ENCODE data around the gene STK33. TPM values are rescaled to one million over a fixed set of nuclear protein-coding genes. Genes with fewer than 3 reads are reported as not detected.
"Not testable (repeated sequence)": the region's sequence is repeated elsewhere in the genome, so short reads cannot be mapped to it uniquely, and the experiment has no call there.

STK33 gene
- total RNA-seq, 2 experiments from 2014 or later = 0.55 to 1.4 TPM

DNA sequence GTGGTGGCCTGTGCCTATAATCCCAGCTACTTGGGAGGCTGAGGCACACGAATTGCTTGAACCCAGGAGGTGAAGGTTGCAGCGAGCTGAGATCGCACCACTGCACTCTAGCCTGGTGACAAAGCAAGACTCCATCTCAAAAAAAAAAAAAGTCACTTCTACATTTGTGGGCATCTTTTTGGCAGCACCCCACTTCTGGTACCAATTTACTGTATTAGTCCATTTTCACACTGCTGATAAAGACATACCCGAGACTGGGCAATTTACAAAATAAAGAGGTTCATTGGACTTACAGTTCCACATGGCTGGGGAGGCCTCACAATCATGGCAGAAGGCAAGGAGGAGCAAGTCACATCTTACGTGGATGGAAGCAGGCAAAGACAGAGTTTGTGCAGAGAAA lies 126.2 kb downstream of the STK33 start:
- H3K9me3 Mint-ChIP-seq (ENCODE audit: low read depth) = peaks cover 13% of the 10 kb centered on the region
- H3K36me3 Mint-ChIP-seq (ENCODE audit: low read depth); H3K4me3 Mint-ChIP-seq; H3K27me3 Mint-ChIP-seq; ATAC-seq; DNase-seq; POLR2A ChIA-PET; H3K27ac Mint-ChIP-seq; H3K4me1 Mint-ChIP-seq; intact Hi-C loops (cut with DNase I, micrococcal nuclease); CTCF ChIA-PET: not testable (repeated sequence)

DNA sequence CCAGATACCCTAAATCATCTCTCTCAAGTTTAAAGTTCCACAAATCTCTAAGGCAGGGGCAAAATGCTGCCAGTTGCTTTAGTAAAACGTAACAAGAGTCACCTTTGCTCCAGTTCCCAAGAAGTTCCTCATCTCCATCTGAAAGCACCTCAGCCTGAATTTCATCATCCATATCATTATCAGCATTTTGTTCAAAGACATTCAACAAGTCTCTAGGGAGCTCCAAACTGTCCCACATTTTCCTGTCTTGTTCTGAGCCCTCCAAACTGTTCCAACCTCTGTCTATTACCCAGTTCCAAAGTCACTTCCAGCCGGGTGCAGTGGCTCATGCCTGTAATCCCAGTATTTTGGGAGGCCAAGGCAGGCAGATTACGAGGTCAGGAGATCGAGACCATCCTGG lies 126.7 kb downstream of the STK33 start:
- H3K36me3 Mint-ChIP-seq (ENCODE audit: low read depth); intact Hi-C loops (cut with DNase I, micrococcal nuclease); H3K4me1 Mint-ChIP-seq; H3K27ac Mint-ChIP-seq; H3K27me3 Mint-ChIP-seq; POLR2A ChIA-PET; CTCF ChIA-PET; H3K4me3 Mint-ChIP-seq; DNase-seq; ATAC-seq: not testable (repeated sequence)
- H3K9me3 Mint-ChIP-seq (ENCODE audit: low read depth) = peaks cover 13% of the 10 kb centered on the region

DNA sequence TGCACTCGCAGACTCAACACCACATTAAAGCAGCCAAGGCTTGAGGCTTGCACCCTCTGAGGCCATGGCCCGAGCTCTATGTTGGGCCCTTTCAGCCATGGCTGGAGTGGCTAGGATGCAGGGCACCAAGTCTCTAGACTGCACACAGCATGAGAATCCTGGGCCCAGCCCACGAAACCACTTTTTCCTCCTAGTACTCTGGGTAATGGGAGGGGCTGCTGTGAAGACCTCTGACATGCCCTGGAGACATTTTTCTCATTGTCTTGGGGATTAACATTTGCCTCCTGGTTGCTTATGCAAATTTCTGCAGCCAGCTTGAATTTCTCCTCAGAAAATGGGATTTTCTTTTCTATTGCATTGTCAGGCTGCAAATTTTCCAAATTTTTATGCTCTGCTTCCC lies 127.1 kb downstream of the STK33 start:
- ATAC-seq; H3K4me3 Mint-ChIP-seq; H3K27ac Mint-ChIP-seq; CTCF ChIA-PET; intact Hi-C loops (cut with DNase I, micrococcal nuclease); POLR2A ChIA-PET; DNase-seq; H3K36me3 Mint-ChIP-seq (ENCODE audit: low read depth); H3K27me3 Mint-ChIP-seq; H3K4me1 Mint-ChIP-seq: not testable (repeated sequence)
- peaks cover 13% of the 10 kb centered on the region for H3K9me3 Mint-ChIP-seq (ENCODE audit: low read depth)

DNA sequence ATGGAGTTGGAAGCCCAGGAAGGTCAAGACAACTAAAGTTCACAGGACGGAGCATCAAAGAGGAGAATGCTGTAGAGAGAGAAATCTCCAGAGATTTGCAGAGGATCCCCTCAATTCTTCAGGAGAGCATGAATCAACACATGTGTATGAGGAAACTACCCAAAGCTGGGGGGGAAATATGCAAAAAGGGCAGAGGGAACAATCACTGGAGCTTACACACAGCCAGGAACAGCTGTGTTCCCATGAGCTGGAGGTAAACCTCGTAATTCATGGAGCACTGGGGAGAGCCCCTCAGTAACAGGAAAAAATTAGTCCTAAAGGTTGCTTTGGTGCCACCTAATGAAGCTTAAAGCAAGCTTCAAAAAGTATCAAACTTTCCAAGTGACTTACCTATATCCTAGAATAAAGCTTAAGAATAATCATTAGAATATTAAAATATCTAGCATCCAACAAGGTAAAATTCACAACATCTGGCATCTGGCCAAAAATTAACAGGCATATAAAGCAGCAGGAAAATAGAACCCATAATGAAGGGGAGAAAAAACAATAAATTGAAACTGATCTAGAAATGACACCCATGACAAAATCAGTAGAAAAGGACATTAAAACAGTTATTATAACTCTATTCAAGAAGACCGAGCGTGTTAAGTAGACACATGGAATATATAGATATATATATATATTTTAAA lies 134.2 kb downstream of the STK33 start:
- ChIA-PET CTCF (no interaction called here), POLR2A (no interaction called here)
- Mint-ChIP-seq H3K4me3 (no peak overlapping the region), H3K9me3 (ENCODE audit: low read depth) (no peaks in the 10 kb centered on the region), H3K27me3 (peaks cover 9% of the 10 kb centered on the region), H3K4me1 (no peaks in the 10 kb centered on the region), H3K36me3 (ENCODE audit: low read depth) (no peaks in the 10 kb centered on the region), H3K27ac (no peak overlapping the region)
- no peak for DNase-seq
- ATAC-seq = no peak
- intact Hi-C loops (cut with DNase I, micrococcal nuclease) = no loop called here

DNA sequence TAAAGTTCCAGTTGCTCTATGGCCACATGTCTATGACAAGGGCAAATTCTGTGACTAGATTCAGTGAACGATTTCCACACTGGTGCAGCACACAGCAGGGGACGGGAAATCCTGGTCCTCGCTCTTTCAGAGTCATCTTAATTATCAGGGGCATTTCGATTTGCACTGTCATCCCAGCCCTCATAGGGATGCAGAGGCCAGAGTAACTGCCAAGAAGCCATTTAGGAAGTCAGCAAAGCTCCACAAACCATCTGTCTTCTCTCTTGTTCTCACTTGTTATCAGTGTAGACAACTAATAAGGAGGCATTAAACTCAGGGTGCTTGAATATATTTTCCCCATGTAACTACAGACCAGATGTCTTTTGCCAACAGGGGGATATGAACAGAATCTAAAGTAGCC lies 151.7 kb downstream of the STK33 start:
- H3K9me3 Mint-ChIP-seq (ENCODE audit: low read depth) = no peaks in the 10 kb centered on the region
- intact Hi-C loops (cut with DNase I, micrococcal nuclease) = no loop called here
- no peak overlapping the region for H3K27ac Mint-ChIP-seq

DNA sequence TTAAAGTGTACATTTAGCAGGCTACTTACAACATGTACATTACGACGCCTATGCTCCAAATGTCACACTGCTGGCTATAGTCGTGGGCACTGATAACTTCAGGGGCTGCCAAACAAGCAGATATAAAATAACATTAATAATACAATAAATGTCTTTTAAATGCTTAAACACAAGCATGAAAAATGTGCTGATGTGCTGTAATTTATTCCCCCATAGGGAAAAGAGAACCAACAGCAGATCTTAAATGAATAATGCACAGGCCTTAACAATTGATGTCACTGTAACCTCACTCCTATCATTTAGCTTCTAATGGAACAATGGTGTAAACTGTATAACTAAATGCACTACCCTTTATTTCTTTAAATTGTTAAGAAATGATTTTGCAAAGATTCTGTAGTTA lies 153.4 kb downstream of the STK33 start:
- Mint-ChIP-seq H3K27ac (no peak overlapping the region), H3K4me3 (no peak overlapping the region), H3K36me3 (ENCODE audit: low read depth) (no peaks in the 10 kb centered on the region), H3K9me3 (ENCODE audit: low read depth) (no peaks in the 10 kb centered on the region), H3K27me3 (peaks cover 4% of the 10 kb centered on the region), H3K4me1 (no peaks in the 10 kb centered on the region)
- ChIA-PET POLR2A (no interaction called here), CTCF (no interaction called here)
- ATAC-seq (no peak), DNase-seq (no peak)
- intact Hi-C loops (cut with DNase I, micrococcal nuclease) = no loop called here

More for the DNA sequence above, 151.7 kb downstream of the STK33 start:
- H3K4me1 Mint-ChIP-seq = no peaks in the 10 kb centered on the region
- ATAC-seq (no peak), DNase-seq (no peak)
- ChIA-PET CTCF (no interaction called here), POLR2A (no interaction called here)
- H3K27me3 Mint-ChIP-seq = peaks cover 6% of the 10 kb centered on the region
- no peaks in the 10 kb centered on the region for H3K36me3 Mint-ChIP-seq (ENCODE audit: low read depth)
- no peak overlapping the region for H3K4me3 Mint-ChIP-seq

DNA sequence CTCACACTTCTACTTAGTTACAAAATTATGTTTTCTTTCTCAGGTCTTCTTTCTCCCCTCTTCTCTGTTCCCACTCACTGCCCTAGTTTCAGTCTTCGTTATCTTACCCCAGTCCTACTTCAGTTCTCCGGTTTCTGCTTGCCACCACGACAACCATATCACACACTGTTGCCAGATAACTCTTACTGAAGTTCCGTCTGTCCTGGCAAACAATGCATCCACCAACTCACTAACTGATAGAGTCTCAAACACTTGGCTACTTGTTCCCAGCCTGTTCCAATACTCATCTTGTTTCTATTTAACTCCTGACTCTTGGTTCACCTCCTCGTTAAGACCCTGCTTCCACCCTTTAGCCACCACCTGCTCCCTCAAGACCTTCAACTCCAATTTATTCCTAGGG lies 164.5 kb downstream of the STK33 start:
- ChIA-PET POLR2A (no interaction called here), CTCF (interaction anchor here (1.5 kb wide), 1 partner anchor 138 kb away, joined by 3 read pairs; no protein-coding TSS in a partner anchor)
- H3K4me1 Mint-ChIP-seq = no peaks in the 10 kb centered on the region
- intact Hi-C loops (cut with DNase I, micrococcal nuclease) = no loop called here
- no peaks in the 10 kb centered on the region for H3K36me3 Mint-ChIP-seq (ENCODE audit: low read depth)
- H3K27ac Mint-ChIP-seq = no peak overlapping the region
- H3K4me3 Mint-ChIP-seq = no peak overlapping the region
- DNase-seq (no peak), ATAC-seq (no peak)
- peaks cover 5% of the 10 kb centered on the region for H3K27me3 Mint-ChIP-seq
- H3K9me3 Mint-ChIP-seq (ENCODE audit: low read depth) = no peaks in the 10 kb centered on the region

DNA sequence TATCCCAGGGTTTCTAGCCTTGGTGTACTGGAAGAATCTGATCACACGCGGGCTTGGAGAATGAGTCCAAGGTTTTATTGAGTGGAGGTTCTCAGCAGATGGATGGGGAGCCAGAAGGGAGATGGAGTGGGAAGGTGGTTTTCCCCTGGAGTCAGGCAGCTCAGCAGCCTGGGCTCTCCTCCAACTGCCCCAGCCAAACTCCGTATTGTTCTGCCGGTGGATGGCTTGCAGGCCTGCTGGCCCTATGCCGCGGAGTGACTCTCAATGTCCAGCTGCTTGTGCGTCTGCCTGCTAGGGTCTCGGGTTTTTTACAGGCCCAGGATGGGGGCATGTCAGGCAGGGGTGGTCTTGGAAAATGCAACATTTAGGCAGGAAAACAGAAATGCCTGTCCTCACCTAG lies 168.0 kb downstream of the STK33 start:
- Mint-ChIP-seq H3K4me1 (no peaks in the 10 kb centered on the region), H3K27me3 (peaks cover 5% of the 10 kb centered on the region), H3K36me3 (ENCODE audit: low read depth) (no peaks in the 10 kb centered on the region), H3K9me3 (ENCODE audit: low read depth) (no peaks in the 10 kb centered on the region), H3K4me3 (no peak overlapping the region), H3K27ac (no peak overlapping the region)
- DNase-seq (no peak), ATAC-seq (no peak)
- ChIA-PET POLR2A (no interaction called here), CTCF (no interaction called here)
- intact Hi-C loops (cut with DNase I, micrococcal nuclease) = no loop called here

DNA sequence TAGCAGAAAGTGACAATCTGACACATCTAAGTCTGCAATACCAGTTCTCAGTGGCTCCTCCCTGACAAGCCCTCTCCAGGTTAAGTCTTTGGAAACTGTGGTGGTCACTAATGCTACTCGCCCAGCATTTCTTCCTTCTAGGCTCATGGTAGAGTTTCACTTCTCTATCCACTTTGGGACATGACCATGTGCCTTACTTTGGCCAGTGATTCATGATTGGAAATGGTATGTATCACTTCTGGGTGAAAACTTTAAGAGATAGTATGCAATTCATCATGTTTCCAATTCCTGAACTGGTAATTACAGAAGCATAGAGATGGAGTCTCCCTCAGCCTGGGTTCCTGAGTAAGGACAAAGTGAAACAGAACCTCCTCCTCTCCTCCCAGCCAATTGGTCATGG lies 178.8 kb downstream of the STK33 start:
- no peaks in the 10 kb centered on the region for H3K4me1 Mint-ChIP-seq
- CTCF ChIA-PET = no interaction called here
- H3K9me3 Mint-ChIP-seq (ENCODE audit: low read depth) = no peaks in the 10 kb centered on the region

DNA sequence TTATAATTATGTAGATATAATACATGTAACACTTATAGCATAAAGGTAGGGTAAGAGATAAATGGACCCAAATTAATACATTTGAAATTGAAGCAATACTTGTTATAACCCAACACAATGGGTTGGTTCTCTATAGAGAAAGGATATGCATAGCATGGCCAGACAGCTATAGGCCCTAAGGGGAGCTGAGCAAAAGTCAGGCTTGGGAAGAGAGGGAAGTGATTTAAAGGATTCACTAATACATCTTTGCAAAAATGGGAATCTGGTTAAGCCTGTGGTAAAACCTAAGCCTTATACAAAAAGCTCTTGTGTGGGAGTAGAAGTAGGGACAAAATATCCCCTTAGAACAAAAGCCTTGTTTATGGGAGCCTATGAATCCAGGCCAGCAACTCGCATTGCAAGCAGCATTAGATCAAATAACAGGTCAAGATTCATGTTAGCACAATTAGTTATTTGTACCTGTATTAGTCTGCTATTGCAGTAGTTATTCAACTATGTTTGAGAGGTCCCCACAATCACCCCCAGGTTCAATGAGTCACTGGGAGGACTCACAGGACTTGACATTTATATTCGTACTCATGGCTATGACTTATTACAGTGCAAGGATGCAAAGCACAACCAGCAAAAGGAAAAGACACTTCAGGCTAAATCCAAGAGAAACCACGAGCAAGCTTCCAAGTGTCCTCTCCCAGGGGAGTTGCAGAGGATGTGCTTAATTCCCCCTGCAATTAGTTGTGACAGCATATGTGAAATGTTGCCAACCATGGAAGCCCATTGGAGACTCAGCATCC lies 185.7 kb downstream of the STK33 start:
- Mint-ChIP-seq H3K27me3 (peaks cover 3% of the 10 kb centered on the region), H3K4me3 (no peak overlapping the region), H3K9me3 (ENCODE audit: low read depth) (no peaks in the 10 kb centered on the region), H3K36me3 (ENCODE audit: low read depth) (no peaks in the 10 kb centered on the region), H3K27ac (no peak overlapping the region), H3K4me1 (no peaks in the 10 kb centered on the region)
- intact Hi-C loops (cut with DNase I, micrococcal nuclease) = no loop called here
- CTCF ChIA-PET = no interaction called here
- no peak for DNase-seq
- ATAC-seq = no peak
- POLR2A ChIA-PET = no interaction called here

More for the DNA sequence above, 178.8 kb downstream of the STK33 start:
- Mint-ChIP-seq H3K27me3 (peaks cover 2% of the 10 kb centered on the region), H3K27ac (no peak overlapping the region), H3K4me3 (no peak overlapping the region), H3K36me3 (ENCODE audit: low read depth) (no peaks in the 10 kb centered on the region)
- ATAC-seq (no peak), DNase-seq (no peak)
- intact Hi-C loops (cut with DNase I, micrococcal nuclease) = no loop called here
- POLR2A ChIA-PET = no interaction called here

DNA sequence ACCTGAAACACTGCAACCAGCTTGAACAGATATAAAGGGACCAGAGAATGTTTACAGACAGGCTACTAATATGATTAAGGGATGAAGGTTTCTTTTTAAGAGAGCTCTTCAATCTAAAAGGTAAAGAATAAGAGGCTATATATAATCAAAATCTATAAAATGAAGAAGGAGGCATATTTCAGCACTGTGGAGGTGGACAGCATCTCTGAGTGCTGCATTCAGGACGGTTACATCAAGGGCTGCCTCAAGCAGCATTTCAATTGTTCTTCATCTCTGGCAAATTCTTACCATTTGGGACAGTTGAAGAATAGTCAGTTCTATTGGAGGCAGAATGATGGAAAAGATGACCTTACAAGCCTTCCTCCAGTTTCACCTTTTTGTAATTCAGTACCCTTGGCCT lies 190.7 kb downstream of the STK33 start:
- CTCF ChIA-PET = no interaction called here
- no peak overlapping the region for H3K27ac Mint-ChIP-seq
- H3K36me3 Mint-ChIP-seq (ENCODE audit: low read depth) = no peaks in the 10 kb centered on the region
- intact Hi-C loops (cut with DNase I, micrococcal nuclease) = no loop called here
- no peaks in the 10 kb centered on the region for H3K9me3 Mint-ChIP-seq (ENCODE audit: low read depth)
- POLR2A ChIA-PET = no interaction called here
- H3K4me1 Mint-ChIP-seq = no peaks in the 10 kb centered on the region
- no peak overlapping the region for H3K4me3 Mint-ChIP-seq
- peaks cover 9% of the 10 kb centered on the region for H3K27me3 Mint-ChIP-seq
- DNase-seq (no peak), ATAC-seq (no peak)

DNA sequence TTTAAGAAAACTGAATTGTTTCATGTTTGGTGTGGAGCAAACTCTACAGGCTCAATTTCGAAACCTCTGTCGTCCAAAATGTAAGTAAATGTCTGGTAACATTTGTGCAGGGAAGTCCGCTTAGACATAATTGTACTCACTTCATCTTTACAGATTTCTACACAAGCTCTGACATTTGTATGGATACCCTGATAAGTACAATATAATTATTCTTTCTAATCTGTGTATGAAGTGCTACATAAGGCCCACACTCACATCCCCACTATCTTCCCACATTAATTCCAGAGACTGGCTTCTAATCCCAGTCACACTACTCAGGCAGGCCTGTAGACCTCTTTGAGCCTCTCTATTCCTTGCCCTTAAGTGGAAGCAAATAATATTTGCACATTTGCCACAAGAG lies 201.1 kb downstream of the STK33 start:
- no peak for DNase-seq
- POLR2A ChIA-PET = no interaction called here
- Mint-ChIP-seq H3K27ac (no peak overlapping the region), H3K27me3 (peaks cover 3% of the 10 kb centered on the region), H3K36me3 (ENCODE audit: low read depth) (no peaks in the 10 kb centered on the region), H3K9me3 (ENCODE audit: low read depth) (no peaks in the 10 kb centered on the region), H3K4me3 (no peak overlapping the region), H3K4me1 (no peaks in the 10 kb centered on the region)
- CTCF ChIA-PET = no interaction called here
- no peak for ATAC-seq
- intact Hi-C loops (cut with DNase I, micrococcal nuclease) = no loop called here
